Measurements from ENCODE around the gene PIK3CD.

GRCh38 chr1:9621032-9621431 lies 30.5 kb upstream of the PIK3CD start:
- no peak for TF ChIP-seq CTCF (conservative IDR thresholded peaks at IDR 0.05)
- TF ChIP-seq EZH2 (IDR thresholded peaks at IDR 0.05; ENCODE audit: low read depth): no peak

All from PC-9 (cell line).